HG03064 (cell line): ENCODE measurements around the gene AUH.

Source experiments
- ATAC-seq: cut with Tn5 transposase; IDR thresholded peaks from one replicate; pipeline ENCODE4 v1.9.1; 2021; ENCODE audit warnings: low read depth; ENCODE audit not compliant: unreplicated experiment

AUH gene

GRCh38 chr9:91301161-91301560, 60.6 kb downstream of the AUH start:
- ATAC-seq = no peak

- ATAC-seq = no peak
These were observed 63.4 kb downstream of the AUH start for GRCh38 chr9:91298311-91298710.

- ATAC-seq = no peak
These were observed 64.4 kb downstream of the AUH start for GRCh38 chr9:91297306-91297705.

GRCh38 chr9:91296354-91296753, 65.4 kb downstream of the AUH start:
- no peak for ATAC-seq

GRCh38 chr9:91295357-91295756, 66.4 kb downstream of the AUH start:
- ATAC-seq = no peak

GRCh38 chr9:91291866-91292265, 69.9 kb downstream of the AUH start:
- no peak for ATAC-seq

- ATAC-seq = no peak
These were observed 72.5 kb downstream of the AUH start for GRCh38 chr9:91289244-91289643.

- ATAC-seq = no peak
These were observed 75.9 kb downstream of the AUH start for GRCh38 chr9:91285729-91286353.

- ATAC-seq = no peak
These were observed 79.4 kb downstream of the AUH start for GRCh38 chr9:91282292-91282691.

GRCh38 chr9:91279296-91280204, 82.2 kb downstream of the AUH start:
- ATAC-seq = no peak

- ATAC-seq = no peak
These were observed 85.2 kb downstream of the AUH start for GRCh38 chr9:91276513-91276912.

GRCh38 chr9:91275655-91276054, 86.1 kb downstream of the AUH start:
- ATAC-seq = no peak

GRCh38 chr9:91274949-91275492, 86.7 kb downstream of the AUH start:
- no peak for ATAC-seq

GRCh38 chr9:91273853-91274552, 87.7 kb downstream of the AUH start:
- no peak for ATAC-seq

GRCh38 chr9:91271156-91271555, 90.6 kb downstream of the AUH start:
- no peak for ATAC-seq

GRCh38 chr9:91269907-91270491, 91.7 kb downstream of the AUH start:
- no peak for ATAC-seq

GRCh38 chr9:91266448-91266847, 95.3 kb downstream of the AUH start:
- ATAC-seq = no peak

- no peak for ATAC-seq
These were observed 96.2 kb downstream of the AUH start for GRCh38 chr9:91265514-91265913.

GRCh38 chr9:91261417-91261816, 100.3 kb downstream of the AUH start:
- no peak for ATAC-seq

- ATAC-seq = no peak
These were observed 102.6 kb downstream of the AUH start for GRCh38 chr9:91259162-91259561.

- ATAC-seq = no peak
These were observed 103.3 kb downstream of the AUH start for GRCh38 chr9:91258451-91258850.
